Parathyroid adenoma (tissue), 2 donors: Measurements from ENCODE around the gene ARMCX6.
"Not testable (repeated sequence)": the region's sequence is repeated elsewhere in the genome, so short reads cannot be mapped to it uniquely, and the experiment has no call there.

Experiments
- H2AFZ ChIP-seq: fragments of 300-600 bp; sonication (generic); one replicate; pipeline ENCODE4 v1.7.0; 2017; ENCODE audit warnings: antibody characterized with exemption, mild to moderate bottlenecking
- H3K27ac ChIP-seq: fragments of 300-600 bp; sonication (generic); one replicate; pipeline ENCODE4 v1.7.0; 2017
- H3K27me3 ChIP-seq: fragments of 300-600 bp; sonication (generic); one replicate; pipeline ENCODE4 v1.7.0; 2017; ENCODE audit warnings: low read length; ENCODE audit not compliant: control insufficient read depth, insufficient read depth
- H3K36me3 ChIP-seq: fragments of 300-600 bp; sonication (generic); one replicate; pipeline ENCODE4 v1.7.0; 2017; ENCODE audit warnings: low read length; ENCODE audit not compliant: control insufficient read depth, insufficient read depth
- H3K4me1 ChIP-seq: fragments of 300-600 bp; sonication (generic); one replicate; pipeline ENCODE4 v1.7.0; 2017; ENCODE audit warnings: control low read depth
- H3K4me2 ChIP-seq: fragments of 300-600 bp; sonication (generic); one replicate; pipeline ENCODE4 v1.7.0; 2017; ENCODE audit warnings: low read length
- H3K4me3 ChIP-seq: fragments of 300-600 bp; sonication (generic); one replicate; pipeline ENCODE4 v1.7.0; 2017; ENCODE audit warnings: low read depth, low read length
- H3K79me2 ChIP-seq: fragments of 300-600 bp; sonication (generic); one replicate; pipeline ENCODE4 v1.7.0; 2017; ENCODE audit warnings: control low read depth
- H3K9ac ChIP-seq: fragments of 300-600 bp; sonication (generic); one replicate; pipeline ENCODE4 v1.7.0; 2017; ENCODE audit warnings: mild to moderate bottlenecking
- H3K9me3 ChIP-seq: fragments of 300-600 bp; sonication (generic); one replicate; pipeline ENCODE4 v1.7.0; 2017; ENCODE audit warnings: low read length; ENCODE audit not compliant: control insufficient read depth
- TF ChIP-seq, protein P1 (sequence below): fragments of 300-600 bp; sonication (generic); IDR thresholded peaks from one replicate; pipeline ENCODE4 v1.7.0; 2017; ENCODE audit warnings: antibody characterized with exemption, mild to moderate bottlenecking
- donor health status: primary hyperparathyroidism.

Gene ARMCX6

DNA sequence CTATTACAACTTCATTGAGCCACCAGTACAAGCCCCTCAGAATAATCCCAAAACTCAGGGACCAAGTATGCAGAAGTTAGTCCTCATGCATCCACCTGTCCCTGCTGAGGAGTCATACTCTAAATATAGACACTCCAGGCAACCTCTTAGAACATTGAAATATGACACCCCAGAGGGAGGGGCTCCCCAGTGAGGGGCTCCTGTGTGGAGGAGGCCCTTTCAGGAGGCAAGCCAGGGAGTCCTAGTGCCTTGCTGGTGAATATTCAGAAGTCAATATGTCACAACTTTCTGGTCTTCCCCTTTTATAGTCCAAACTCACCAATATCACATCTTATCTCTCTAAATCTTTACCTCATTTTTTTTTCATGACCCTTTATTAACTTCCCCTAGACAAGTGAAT lies 1.6 kb upstream of the ARMCX6 start:
- TF ChIP-seq, protein P1, sequence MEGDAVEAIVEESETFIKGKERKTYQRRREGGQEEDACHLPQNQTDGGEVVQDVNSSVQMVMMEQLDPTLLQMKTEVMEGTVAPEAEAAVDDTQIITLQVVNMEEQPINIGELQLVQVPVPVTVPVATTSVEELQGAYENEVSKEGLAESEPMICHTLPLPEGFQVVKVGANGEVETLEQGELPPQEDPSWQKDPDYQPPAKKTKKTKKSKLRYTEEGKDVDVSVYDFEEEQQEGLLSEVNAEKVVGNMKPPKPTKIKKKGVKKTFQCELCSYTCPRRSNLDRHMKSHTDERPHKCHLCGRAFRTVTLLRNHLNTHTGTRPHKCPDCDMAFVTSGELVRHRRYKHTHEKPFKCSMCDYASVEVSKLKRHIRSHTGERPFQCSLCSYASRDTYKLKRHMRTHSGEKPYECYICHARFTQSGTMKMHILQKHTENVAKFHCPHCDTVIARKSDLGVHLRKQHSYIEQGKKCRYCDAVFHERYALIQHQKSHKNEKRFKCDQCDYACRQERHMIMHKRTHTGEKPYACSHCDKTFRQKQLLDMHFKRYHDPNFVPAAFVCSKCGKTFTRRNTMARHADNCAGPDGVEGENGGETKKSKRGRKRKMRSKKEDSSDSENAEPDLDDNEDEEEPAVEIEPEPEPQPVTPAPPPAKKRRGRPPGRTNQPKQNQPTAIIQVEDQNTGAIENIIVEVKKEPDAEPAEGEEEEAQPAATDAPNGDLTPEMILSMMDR, result no peak

DNA sequence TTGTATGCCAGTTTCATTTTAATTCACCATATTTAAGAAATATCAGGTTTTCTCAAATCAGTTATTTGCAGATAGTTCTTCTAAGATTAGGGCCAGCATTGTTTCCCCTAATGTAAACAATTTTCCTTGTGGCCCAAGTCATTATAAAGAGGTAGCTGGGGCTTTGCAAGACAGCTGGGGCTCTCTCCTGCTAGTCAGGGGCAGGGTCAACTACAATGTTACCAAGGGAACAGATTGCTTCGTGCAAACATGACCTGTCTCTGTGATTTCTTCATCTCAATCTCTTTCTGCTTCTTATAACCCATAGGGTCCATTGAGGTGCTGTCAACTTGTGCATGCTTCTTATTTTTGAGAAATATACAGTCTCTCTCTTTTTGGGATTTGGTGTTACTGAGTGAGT lies 12.1 kb downstream of the ARMCX6 start:
- no peaks in the 10 kb centered on the region for H3K79me2 ChIP-seq
- peak overlapping the region; percentile 38 for H2AFZ ChIP-seq
- no peak overlapping the region for H3K27ac ChIP-seq
- H3K9ac ChIP-seq, result no peak overlapping the region
- no peaks in the 10 kb centered on the region for H3K4me1 ChIP-seq
- no peak overlapping the region for H3K4me2 ChIP-seq
- no peak overlapping the region for H3K4me3 ChIP-seq
- H3K9me3 ChIP-seq, result no peaks in the 10 kb centered on the region
- H3K27me3 ChIP-seq, result no peaks in the 10 kb centered on the region
- no peaks in the 10 kb centered on the region for H3K36me3 ChIP-seq
- TF ChIP-seq, protein P1, result no peak

More for the DNA sequence above, 1.6 kb upstream of the ARMCX6 start:
- peak overlapping the region; percentile 38 for H3K4me2 ChIP-seq
- H3K4me3 ChIP-seq, result no peak overlapping the region
- no peaks in the 10 kb centered on the region for H3K36me3 ChIP-seq
- peaks cover 4% of the 10 kb centered on the region for H3K79me2 ChIP-seq
- no peak overlapping the region for H2AFZ ChIP-seq
- no peak overlapping the region for H3K9ac ChIP-seq
- H3K9me3 ChIP-seq, result no peaks in the 10 kb centered on the region
- peak overlapping the region; percentile 73 for H3K27ac ChIP-seq
- no peaks in the 10 kb centered on the region for H3K27me3 ChIP-seq
- H3K4me1 ChIP-seq, result peaks cover 6% of the 10 kb centered on the region

DNA sequence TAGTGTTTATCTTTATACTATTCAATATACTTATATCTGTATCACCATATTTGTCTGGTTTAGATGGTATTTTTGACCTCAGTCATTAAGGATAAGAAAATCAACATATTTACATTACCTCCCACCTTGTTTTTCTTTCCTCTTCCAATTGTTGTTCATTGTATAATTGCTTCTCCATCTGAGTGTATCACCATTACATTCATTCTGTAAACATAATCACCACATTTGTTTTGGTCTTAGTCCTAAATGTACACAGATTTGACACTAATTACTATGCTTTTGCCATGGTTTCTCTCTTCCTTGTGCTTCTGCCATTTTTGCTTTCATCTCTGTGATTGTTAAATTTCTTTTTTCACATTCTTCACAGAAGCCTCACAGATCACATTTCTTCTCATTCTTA lies 12.7 kb downstream of the ARMCX6 start:
- TF ChIP-seq, protein P1, result no peak
- H3K9ac ChIP-seq, result no peak overlapping the region
- no peaks in the 10 kb centered on the region for H3K27me3 ChIP-seq
- H3K9me3 ChIP-seq, result no peaks in the 10 kb centered on the region
- no peak overlapping the region for H2AFZ ChIP-seq
- no peak overlapping the region for H3K27ac ChIP-seq
- H3K36me3 ChIP-seq, result no peaks in the 10 kb centered on the region
- H3K79me2 ChIP-seq, result no peaks in the 10 kb centered on the region
- no peaks in the 10 kb centered on the region for H3K4me1 ChIP-seq
- H3K4me3 ChIP-seq, result no peak overlapping the region
- no peak overlapping the region for H3K4me2 ChIP-seq

DNA sequence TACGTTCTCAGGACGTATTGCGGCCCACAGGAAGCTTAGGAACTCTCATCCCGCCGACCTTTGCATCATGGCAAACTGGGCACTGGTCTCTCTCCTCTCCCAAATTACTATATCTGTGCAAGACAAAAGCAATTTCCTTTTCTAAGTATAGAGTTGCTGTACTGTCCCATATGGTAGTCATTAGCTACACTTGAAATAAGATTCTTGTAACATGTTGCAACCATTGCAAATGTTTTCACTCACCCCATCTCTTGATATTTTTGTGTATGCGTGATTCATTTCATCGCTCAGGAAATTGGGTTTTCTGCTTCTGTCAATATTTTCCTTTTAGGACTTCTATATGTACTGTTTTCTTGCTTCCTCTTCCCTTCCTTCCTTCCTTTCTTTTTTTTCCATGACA lies 15.7 kb downstream of the ARMCX6 start:
- no peak overlapping the region for H3K27ac ChIP-seq
- no peak overlapping the region for H3K9ac ChIP-seq
- no peak overlapping the region for H3K4me3 ChIP-seq
- no peaks in the 10 kb centered on the region for H3K4me1 ChIP-seq
- no peaks in the 10 kb centered on the region for H3K9me3 ChIP-seq
- no peaks in the 10 kb centered on the region for H3K79me2 ChIP-seq
- no peak overlapping the region for H2AFZ ChIP-seq
- H3K27me3 ChIP-seq, result no peaks in the 10 kb centered on the region
- TF ChIP-seq, protein P1, result no peak
- no peaks in the 10 kb centered on the region for H3K36me3 ChIP-seq
- H3K4me2 ChIP-seq, result no peak overlapping the region

DNA sequence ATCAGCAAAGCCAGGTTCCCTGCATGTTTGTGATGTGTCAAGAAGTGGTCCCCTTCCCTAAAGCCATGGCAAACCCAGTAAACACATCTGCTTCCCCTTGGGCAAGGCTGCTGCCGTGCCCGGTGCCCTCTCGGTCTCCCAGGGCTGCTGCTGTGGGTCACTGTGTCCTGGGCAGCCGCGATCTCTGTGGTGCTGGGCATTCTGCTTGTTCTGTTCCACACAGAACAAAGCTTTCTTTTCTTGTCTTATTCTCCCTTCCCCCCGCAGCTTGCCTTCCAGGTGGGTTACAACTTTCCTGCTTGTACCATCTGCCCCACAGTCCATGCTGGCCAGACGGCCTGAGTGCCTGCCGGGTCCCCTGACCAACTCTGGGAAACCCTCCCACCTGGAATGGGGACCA lies 18.2 kb downstream of the ARMCX6 start:
- not testable (repeated sequence) for H3K79me2 ChIP-seq, H3K9ac ChIP-seq, H3K4me1 ChIP-seq, H3K4me2 ChIP-seq, H3K27me3 ChIP-seq, H3K36me3 ChIP-seq, H2AFZ ChIP-seq, H3K27ac ChIP-seq, H3K4me3 ChIP-seq, H3K9me3 ChIP-seq
